Cardiac muscle cell (in vitro differentiated cells and primary cell): ENCODE data around the gene FBXW4. TPM values are rescaled to one million over a fixed set of nuclear protein-coding genes. Genes with fewer than 3 reads are reported as not detected.

ENCODE experiments used
- DNase-seq, 2 donors: peaks; one replicate each; pipeline versions ENCODE4 v3.0.0 to v3.0.0-alpha.2; 2010 to 2017; ENCODE audit warnings: low read depth in 1 of 2, low spot score in 1 of 2
- H3K27ac ChIP-seq: fragments of 200-600 bp; sonication (generic); 2 replicates; pipeline ENCODE4 v1.5.1; 2016
- H3K27me3 ChIP-seq: fragments of 200-600 bp; sonication (generic); 2 replicates; pipeline ENCODE4 v1.6.0; 2016; ENCODE audit warnings: control low read depth
- H3K36me3 ChIP-seq: fragments of 200-600 bp; sonication (generic); 2 replicates; pipeline ENCODE4 v1.5.1; 2016; ENCODE audit warnings: control low read depth
- H3K4me1 ChIP-seq: fragments of 200-600 bp; sonication (generic); 2 replicates; pipeline ENCODE4 v1.8.1; 2017; ENCODE audit warnings: low read depth, mild to moderate bottlenecking, mixed run types
- H3K4me3 ChIP-seq: fragments of 200-600 bp; sonication (generic); 2 replicates; pipeline ENCODE4 v1.5.1; 2016; ENCODE audit warnings: mild to moderate bottlenecking
- H3K9me3 ChIP-seq: fragments of 200-600 bp; sonication (generic); 2 replicates; pipeline ENCODE4 v1.5.1; 2017; ENCODE audit warnings: low read depth, mild to moderate bottlenecking, control low read depth
- polyA plus RNA-seq: library from polyadenylated mRNA; unstranded; fragments of >200 nt; fragmentation: Nextera tagmentation; extraction: Ambion mirVana; gene quantifications from 2 replicates; pipeline ENCODE4 v1.2.1, GENCODE V29; 2016
- total RNA-seq: library from RNA; depleted of rRNA; stranded (reverse); fragments of >200 nt; gene quantifications from 2 replicates; pipeline ENCODE4 v1.2.3, GENCODE V29; 2016
- TF ChIP-seq, protein P1 (sequence below): IDR thresholded peaks from 2 replicates; pipeline ENCODE4 v1.5.1; 2012; ENCODE audit warnings: low read depth, mild to moderate bottlenecking, low read length

Gene FBXW4
- total and polyA plus RNA-seq, 2 experiments from 2014 or later = 19.6 to 72.0 TPM

DNA sequence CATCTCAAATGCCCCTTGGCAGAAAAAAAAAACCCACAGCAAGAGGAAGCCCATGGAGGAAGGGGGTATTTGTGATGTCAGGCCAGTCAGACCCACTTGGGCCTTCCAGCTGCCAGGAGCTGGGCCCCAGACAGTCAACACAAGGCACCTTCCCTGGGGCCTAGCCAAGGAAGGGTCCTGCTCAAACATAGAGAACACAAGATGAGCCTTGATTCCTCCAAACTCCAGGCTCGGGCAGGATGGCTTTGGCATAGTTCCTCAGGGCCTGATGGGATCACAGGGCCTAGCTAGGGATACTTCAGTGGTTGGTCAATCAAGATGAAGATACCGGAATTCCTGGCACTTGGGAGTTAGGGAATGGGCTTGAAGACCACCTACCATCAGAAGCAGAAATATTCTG, 76.1 kb downstream of the FBXW4 start:
- Histone ChIP-seq H3K4me1 (no peaks in the 10 kb centered on the region), H3K4me3 (no peak overlapping the region), H3K27ac (no peak overlapping the region), H3K27me3 (no peaks in the 10 kb centered on the region), H3K9me3 (no peaks in the 10 kb centered on the region), H3K36me3 (peaks cover 8% of the 10 kb centered on the region)
- no peak for DNase-seq
- TF ChIP-seq, protein P1, sequence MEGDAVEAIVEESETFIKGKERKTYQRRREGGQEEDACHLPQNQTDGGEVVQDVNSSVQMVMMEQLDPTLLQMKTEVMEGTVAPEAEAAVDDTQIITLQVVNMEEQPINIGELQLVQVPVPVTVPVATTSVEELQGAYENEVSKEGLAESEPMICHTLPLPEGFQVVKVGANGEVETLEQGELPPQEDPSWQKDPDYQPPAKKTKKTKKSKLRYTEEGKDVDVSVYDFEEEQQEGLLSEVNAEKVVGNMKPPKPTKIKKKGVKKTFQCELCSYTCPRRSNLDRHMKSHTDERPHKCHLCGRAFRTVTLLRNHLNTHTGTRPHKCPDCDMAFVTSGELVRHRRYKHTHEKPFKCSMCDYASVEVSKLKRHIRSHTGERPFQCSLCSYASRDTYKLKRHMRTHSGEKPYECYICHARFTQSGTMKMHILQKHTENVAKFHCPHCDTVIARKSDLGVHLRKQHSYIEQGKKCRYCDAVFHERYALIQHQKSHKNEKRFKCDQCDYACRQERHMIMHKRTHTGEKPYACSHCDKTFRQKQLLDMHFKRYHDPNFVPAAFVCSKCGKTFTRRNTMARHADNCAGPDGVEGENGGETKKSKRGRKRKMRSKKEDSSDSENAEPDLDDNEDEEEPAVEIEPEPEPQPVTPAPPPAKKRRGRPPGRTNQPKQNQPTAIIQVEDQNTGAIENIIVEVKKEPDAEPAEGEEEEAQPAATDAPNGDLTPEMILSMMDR = no peak

DNA sequence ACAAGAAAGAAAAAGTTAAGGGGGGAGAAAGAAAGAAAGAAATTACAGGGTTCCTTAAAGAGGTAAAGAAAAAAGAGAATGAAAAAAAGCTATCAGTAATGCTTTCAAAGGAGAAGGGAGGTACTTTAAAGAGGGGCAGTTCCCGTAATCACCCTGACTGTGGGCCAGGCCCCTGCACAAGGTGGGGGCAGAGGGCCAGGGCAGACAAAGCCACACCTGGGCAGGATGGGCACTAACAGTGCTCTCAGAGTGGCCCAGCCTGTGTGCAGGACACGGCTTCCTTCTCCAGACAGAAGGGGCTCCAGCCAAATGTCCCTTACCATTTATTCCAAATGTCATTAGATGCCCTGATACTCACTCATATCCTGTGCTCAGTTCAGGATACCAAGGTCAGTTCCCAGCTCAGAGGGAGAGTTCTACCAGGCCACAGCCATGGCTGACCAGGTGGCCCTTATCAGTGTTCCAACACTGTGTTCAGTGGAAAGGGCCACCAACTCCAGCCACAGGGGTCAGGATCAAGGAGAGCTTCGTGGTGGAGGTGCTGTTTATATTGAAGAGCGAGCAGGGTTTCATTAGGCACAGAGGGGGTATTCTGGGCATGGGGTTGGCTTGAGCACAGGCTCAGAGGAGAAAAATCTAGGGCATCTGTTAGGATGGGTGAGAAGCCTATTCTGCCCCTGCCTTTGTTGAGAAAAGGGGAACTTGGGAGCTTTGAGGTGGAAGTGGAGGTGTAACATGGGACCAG, 77.0 kb downstream of the FBXW4 start:
- no peak overlapping the region for H3K4me3 ChIP-seq
- no peak for DNase-seq
- H3K4me1 ChIP-seq = no peaks in the 10 kb centered on the region
- TF ChIP-seq, protein P1 = no peak
- H3K9me3 ChIP-seq = no peaks in the 10 kb centered on the region
- peak overlapping the region; percentile 43 for H3K27ac ChIP-seq
- peaks cover 2% of the 10 kb centered on the region for H3K36me3 ChIP-seq
- no peaks in the 10 kb centered on the region for H3K27me3 ChIP-seq

DNA sequence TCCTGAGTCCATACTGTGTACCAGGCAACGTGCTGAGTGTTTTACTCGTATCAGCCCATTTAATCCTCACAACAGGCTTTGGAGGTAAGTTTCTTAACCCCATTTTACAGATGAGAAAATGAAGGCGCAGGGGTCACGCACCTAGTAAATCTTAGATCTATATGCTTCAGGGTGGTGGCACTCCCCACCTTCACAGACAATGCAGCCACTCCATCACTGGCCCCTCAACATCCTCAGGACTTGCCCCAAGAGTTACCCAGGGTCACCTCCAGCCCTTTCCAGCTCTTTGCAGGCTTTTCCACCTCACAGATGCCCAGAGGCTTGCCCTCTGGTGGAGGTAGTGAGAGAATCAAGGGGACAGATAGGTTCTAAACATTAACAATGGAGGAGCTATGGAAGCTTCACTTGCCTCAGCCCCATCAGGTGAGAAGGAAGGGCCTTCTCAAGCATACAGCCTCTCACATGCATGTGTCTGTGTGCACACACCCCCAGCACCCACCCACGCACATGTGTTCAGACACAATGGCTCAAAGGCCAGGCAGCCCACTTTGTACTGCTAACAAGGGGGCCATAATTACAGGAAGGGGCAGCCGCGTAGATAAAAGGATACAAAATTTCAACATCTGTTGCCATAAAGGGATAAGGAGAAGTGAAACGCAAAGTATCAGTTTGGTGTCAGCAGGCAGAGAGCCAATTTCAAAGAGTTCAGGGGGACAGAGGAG, 77.7 kb downstream of the FBXW4 start:
- Histone ChIP-seq H3K9me3 (no peaks in the 10 kb centered on the region), H3K4me1 (no peaks in the 10 kb centered on the region), H3K27ac (no peak overlapping the region), H3K27me3 (no peaks in the 10 kb centered on the region), H3K4me3 (no peak overlapping the region), H3K36me3 (no peaks in the 10 kb centered on the region)
- DNase-seq = peak in 1 of 2 donors; percentile 4
- TF ChIP-seq, protein P1 = no peak

DNA sequence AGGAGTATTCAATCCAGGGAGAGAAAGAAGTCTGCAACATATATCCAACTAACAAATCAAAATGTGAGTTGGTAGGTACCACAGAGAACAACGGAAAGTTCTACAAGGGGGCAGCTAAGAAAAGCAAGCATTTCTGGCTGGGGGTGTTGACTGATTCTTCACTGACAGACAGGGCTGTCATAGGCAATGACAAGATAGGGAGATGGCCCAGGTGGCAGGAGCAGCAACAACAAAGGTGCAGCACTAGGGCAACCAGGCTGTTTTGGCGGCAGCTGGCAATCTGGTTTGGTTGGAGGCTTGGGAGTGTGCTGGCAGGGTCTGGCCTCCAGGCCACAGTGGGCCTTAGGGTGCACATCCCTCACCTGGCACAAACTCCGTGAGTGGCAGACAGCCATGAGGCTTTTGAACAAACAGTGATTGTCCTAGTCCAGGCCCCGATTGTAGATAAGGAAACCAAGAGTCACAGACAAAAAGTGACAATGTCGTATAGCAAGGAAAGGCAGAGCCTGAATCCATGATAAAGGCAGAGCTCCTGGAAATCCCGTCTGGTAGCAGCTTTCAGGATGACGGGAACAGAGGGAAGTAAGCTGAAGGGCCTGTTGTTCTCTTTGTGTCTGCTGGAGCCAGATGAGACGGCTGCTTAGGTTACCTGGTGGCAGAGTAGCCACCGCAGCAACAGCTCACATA, 78.4 kb downstream of the FBXW4 start:
- Histone ChIP-seq H3K27me3 (no peaks in the 10 kb centered on the region), H3K36me3 (no peaks in the 10 kb centered on the region), H3K4me3 (no peak overlapping the region), H3K27ac (no peak overlapping the region), H3K4me1 (no peaks in the 10 kb centered on the region), H3K9me3 (no peaks in the 10 kb centered on the region)
- no peak for DNase-seq
- TF ChIP-seq, protein P1 = no peak

DNA sequence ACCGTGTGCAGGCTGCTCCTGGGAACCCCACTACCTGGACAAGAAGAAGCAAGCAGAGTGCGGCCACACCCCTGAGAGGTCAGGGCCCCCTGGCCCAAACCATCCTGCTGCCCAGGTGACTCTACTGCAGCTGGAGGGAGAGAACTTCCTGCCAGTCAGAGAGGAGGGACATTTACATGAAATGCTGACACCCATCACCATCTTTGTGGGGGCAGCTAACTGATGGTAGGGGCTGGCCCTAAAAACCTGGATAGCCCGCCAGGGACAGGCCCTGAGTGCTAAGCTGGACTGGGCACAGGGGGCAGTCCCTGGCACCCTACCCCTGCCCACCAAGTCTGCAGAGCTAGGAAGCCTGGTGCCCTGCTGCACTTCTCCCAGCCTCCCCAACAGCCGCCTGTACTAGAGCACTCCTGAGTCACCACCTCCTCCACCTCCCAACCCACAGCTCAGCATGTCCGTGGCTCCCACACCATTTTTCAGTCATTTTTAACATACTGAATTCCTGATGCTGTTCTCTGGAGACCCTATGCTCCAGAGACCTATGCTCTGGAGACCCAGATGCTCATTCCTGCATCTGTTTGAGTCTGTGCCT, 79.3 kb downstream of the FBXW4 start:
- TF ChIP-seq, protein P1 = no peak
- Histone ChIP-seq H3K4me1 (no peaks in the 10 kb centered on the region), H3K27ac (no peak overlapping the region), H3K9me3 (no peaks in the 10 kb centered on the region), H3K4me3 (no peak overlapping the region), H3K27me3 (no peaks in the 10 kb centered on the region), H3K36me3 (peaks cover 7% of the 10 kb centered on the region)
- no peak for DNase-seq
